ENCODE measurements around the gene RAB11FIP3. TPM values are rescaled to one million over a fixed set of nuclear protein-coding genes. Genes with fewer than 3 reads are reported as not detected.

Gene RAB11FIP3
- total RNA-seq, 1 donor from 2014 or later: 27.4 TPM

- H3K4me1 ChIP-seq: peaks cover 7% of the 10 kb centered on the region
- peaks cover 23% of the 10 kb centered on the region for H3K36me3 ChIP-seq
- no peaks in the 10 kb centered on the region for H3K27me3 ChIP-seq (ENCODE audit: low read depth)
- no peak overlapping the region for H3K27ac ChIP-seq (replicated peaks)
- intact Hi-C loops (cut with micrococcal nuclease): no loop called here
- H3K9me3 ChIP-seq (replicated peaks): no peaks in the 10 kb centered on the region
- no peak for DNase-seq
- H3K4me3 ChIP-seq: no peak overlapping the region
- TF ChIP-seq CTCF (IDR thresholded peaks at IDR 0.05; ENCODE audit: borderline replicate concordance): no peak
These were observed 114.6 kb downstream of the RAB11FIP3 start for GRCh38 chr16:539901-540530.

- Histone ChIP-seq H3K9me3 (replicated peaks) (no peaks in the 10 kb centered on the region), H3K36me3 (peaks cover 23% of the 10 kb centered on the region), H3K27me3 (ENCODE audit: low read depth) (no peaks in the 10 kb centered on the region), H3K4me1 (no peaks in the 10 kb centered on the region), H3K4me3 (no peak overlapping the region), H3K27ac (replicated peaks) (no peak overlapping the region)
- intact Hi-C loops (cut with micrococcal nuclease): no loop called here
- no peak for TF ChIP-seq CTCF (IDR thresholded peaks at IDR 0.05; ENCODE audit: borderline replicate concordance)
- DNase-seq: no peak
These were observed 115.3 kb downstream of the RAB11FIP3 start for GRCh38 chr16:540645-541340.

GRCh38 chr16:543301-544164 lies 118.1 kb downstream of the RAB11FIP3 start:
- intact Hi-C loops (cut with micrococcal nuclease): no loop called here
- Histone ChIP-seq H3K27ac (replicated peaks) (no peak overlapping the region), H3K4me3 (no peak overlapping the region), H3K9me3 (replicated peaks) (no peaks in the 10 kb centered on the region), H3K27me3 (ENCODE audit: low read depth) (no peaks in the 10 kb centered on the region), H3K4me1 (no peaks in the 10 kb centered on the region), H3K36me3 (peaks cover 27% of the 10 kb centered on the region)
- TF ChIP-seq CTCF (IDR thresholded peaks at IDR 0.05; ENCODE audit: borderline replicate concordance): no peak
- no peak for DNase-seq

- no peak for DNase-seq
- no peaks in the 10 kb centered on the region for H3K9me3 ChIP-seq (replicated peaks)
- no peak overlapping the region for H3K4me3 ChIP-seq
- TF ChIP-seq CTCF (IDR thresholded peaks at IDR 0.05; ENCODE audit: borderline replicate concordance): no peak
- peaks cover 35% of the 10 kb centered on the region for H3K36me3 ChIP-seq
- H3K27me3 ChIP-seq (ENCODE audit: low read depth): no peaks in the 10 kb centered on the region
- no peak overlapping the region for H3K27ac ChIP-seq (replicated peaks)
- H3K4me1 ChIP-seq: no peaks in the 10 kb centered on the region
- intact Hi-C loops (cut with micrococcal nuclease): no loop called here
These were observed 119.1 kb downstream of the RAB11FIP3 start for GRCh38 chr16:544517-544916.

GRCh38 chr16:546909-547770 lies 121.7 kb downstream of the RAB11FIP3 start:
- H3K4me3 ChIP-seq: no peak overlapping the region
- peaks cover 40% of the 10 kb centered on the region for H3K36me3 ChIP-seq
- peak; percentile 68 for DNase-seq
- intact Hi-C loops (cut with micrococcal nuclease): no loop called here
- H3K9me3 ChIP-seq (replicated peaks): no peaks in the 10 kb centered on the region
- H3K27ac ChIP-seq (replicated peaks): no peak overlapping the region
- no peaks in the 10 kb centered on the region for H3K4me1 ChIP-seq
- no peaks in the 10 kb centered on the region for H3K27me3 ChIP-seq (ENCODE audit: low read depth)
- peak; percentile 57 for TF ChIP-seq CTCF (IDR thresholded peaks at IDR 0.05; ENCODE audit: borderline replicate concordance)
